ENCODE data around the gene OXCT1.

The OXCT1 gene

DNA sequence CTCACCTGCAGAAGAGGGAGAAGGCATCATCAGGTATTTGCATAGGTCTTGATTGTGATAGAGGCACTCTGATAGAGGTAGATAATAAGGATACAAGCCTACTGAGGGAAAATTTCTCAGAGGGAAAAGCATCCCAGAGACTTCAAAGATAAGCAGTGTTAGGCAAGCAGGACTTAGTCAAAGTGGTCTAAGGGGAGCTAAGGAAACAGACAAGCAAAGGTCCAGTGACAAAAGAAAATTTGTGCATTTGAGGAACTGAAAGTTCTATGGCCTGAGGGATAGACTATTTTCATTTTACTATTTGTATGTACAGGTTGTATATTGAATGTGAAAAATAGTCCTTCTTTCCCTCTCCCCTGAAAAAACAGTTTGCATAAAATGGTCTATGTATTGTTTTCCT, 27.4 kb downstream of the OXCT1 start:
- no peak overlapping the region for H3K9ac ChIP-seq (ENCODE audit: low read length)
- no peak for DNase-seq (ENCODE audit: low read depth)
- no peaks in the 10 kb centered on the region for H3K27me3 ChIP-seq (replicated peaks; ENCODE audit: control insufficient read depth, insufficient read depth, low read length)
- no peaks in the 10 kb centered on the region for H3K36me3 ChIP-seq (ENCODE audit: control insufficient read depth, insufficient read depth, low read length, severe bottlenecking)
- no peaks in the 10 kb centered on the region for H3K4me1 ChIP-seq (ENCODE audit: control insufficient read depth, insufficient read depth, low read length)
- H3K4me3 ChIP-seq (ENCODE audit: low read length), result no peak overlapping the region
- H3K9me3 ChIP-seq (ENCODE audit: control insufficient read depth, low read length), result no peaks in the 10 kb centered on the region

DNA sequence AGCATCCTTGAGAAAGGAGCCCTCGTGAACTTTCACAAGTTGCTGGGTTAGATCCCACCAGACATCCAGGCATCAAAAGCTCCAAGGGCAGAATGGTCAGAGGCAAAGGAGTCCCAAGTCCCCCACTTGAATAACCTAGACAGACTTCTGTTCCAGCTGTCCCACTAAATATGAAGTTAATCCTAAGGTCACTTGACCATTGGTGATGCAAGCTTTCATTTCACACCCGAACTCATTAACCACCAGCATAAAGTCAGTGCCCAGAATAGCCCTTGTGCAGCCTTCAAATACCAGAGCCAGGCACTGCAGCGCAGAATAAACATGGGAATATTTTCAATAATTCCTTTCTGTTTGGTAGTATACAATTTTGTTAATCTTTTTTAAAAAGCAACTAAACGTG, 28.9 kb downstream of the OXCT1 start:
- Histone ChIP-seq H3K36me3 (ENCODE audit: control insufficient read depth, insufficient read depth, low read length, severe bottlenecking) (no peaks in the 10 kb centered on the region), H3K4me3 (ENCODE audit: low read length) (no peak overlapping the region)

DNA sequence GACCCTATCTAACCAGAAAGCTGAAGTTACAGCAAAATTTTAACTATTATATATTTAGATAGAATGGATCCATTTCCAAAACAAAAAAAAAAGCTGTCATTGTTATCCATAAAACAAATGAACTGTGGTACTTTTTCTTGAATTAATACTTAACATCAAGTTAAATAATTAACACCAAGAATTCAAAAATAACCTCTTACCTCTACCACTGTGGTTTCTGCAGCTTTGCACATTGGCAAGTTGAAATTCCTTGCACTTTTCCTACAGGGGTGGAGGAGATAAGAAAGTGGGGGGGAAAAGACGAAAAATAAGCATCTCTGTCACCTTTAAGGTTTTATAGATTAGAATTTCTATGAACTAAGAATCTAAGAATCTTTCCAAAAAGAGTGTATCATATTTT, 30.0 kb downstream of the OXCT1 start:
- H3K4me1 ChIP-seq (ENCODE audit: control insufficient read depth, insufficient read depth, low read length), result peaks cover 10% of the 10 kb centered on the region
- DNase-seq (ENCODE audit: low read depth), result no peak
- H3K9me3 ChIP-seq (ENCODE audit: control insufficient read depth, low read length), result no peaks in the 10 kb centered on the region
- no peak overlapping the region for H3K9ac ChIP-seq (ENCODE audit: low read length)
- no peaks in the 10 kb centered on the region for H3K27me3 ChIP-seq (replicated peaks; ENCODE audit: control insufficient read depth, insufficient read depth, low read length)
- H3K36me3 ChIP-seq (ENCODE audit: control insufficient read depth, insufficient read depth, low read length, severe bottlenecking), result no peaks in the 10 kb centered on the region
- no peak overlapping the region for H3K4me3 ChIP-seq (ENCODE audit: low read length)

More for the DNA sequence above, 28.9 kb downstream of the OXCT1 start:
- Histone ChIP-seq H3K4me1 (ENCODE audit: control insufficient read depth, insufficient read depth, low read length) (no peaks in the 10 kb centered on the region), H3K27me3 (replicated peaks; ENCODE audit: control insufficient read depth, insufficient read depth, low read length) (no peaks in the 10 kb centered on the region), H3K9ac (ENCODE audit: low read length) (no peak overlapping the region), H3K9me3 (ENCODE audit: control insufficient read depth, low read length) (no peaks in the 10 kb centered on the region)
- DNase-seq (ENCODE audit: low read depth), result no peak

DNA sequence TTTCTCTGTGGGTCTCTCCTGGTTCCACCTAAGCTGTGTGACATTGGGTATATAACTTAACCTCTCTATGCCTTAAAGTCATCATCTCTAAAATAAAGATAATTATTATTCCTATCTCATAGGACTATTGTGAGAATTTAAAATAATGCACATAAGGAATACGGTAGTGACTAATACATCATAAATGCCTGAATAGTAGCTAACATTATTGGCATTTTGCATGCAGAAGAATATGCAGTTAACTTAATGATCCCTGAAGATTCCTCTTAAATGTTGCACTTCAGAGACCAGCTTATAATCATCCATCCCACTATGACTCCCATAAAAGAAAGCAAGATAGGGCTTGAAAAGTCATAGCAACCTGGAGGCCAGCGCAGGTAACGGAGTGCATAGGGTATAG, 32.4 kb downstream of the OXCT1 start:
- Histone ChIP-seq H3K36me3 (ENCODE audit: control insufficient read depth, insufficient read depth, low read length, severe bottlenecking) (peaks cover 4% of the 10 kb centered on the region), H3K4me3 (ENCODE audit: low read length) (no peak overlapping the region), H3K4me1 (ENCODE audit: control insufficient read depth, insufficient read depth, low read length) (peaks cover 12% of the 10 kb centered on the region), H3K27me3 (replicated peaks; ENCODE audit: control insufficient read depth, insufficient read depth, low read length) (no peaks in the 10 kb centered on the region), H3K9me3 (ENCODE audit: control insufficient read depth, low read length) (no peaks in the 10 kb centered on the region), H3K9ac (ENCODE audit: low read length) (no peak overlapping the region)
- no peak for DNase-seq (ENCODE audit: low read depth)

DNA sequence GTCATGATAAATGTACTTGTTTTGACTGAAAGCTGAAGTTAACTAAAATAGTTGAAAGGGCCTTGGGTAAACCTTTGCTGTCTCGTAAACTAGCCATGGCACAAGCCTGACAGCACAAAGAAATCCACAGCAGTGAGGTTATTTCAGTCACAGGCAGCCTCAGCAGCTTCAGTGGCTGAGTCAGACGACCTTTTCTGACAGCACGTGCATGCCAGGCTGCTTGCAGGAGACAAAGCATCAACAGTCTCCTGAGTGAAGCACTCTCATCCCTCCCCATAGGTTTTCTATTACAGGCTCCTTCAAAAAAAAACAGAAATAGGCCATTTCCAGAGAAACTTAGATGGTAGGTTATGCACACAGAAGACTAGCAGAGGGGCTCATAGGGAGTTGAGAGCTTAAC, 34.6 kb downstream of the OXCT1 start:
- H3K27me3 ChIP-seq (replicated peaks; ENCODE audit: control insufficient read depth, insufficient read depth, low read length), result no peaks in the 10 kb centered on the region
- peak; percentile 87 for DNase-seq (ENCODE audit: low read depth)

DNA sequence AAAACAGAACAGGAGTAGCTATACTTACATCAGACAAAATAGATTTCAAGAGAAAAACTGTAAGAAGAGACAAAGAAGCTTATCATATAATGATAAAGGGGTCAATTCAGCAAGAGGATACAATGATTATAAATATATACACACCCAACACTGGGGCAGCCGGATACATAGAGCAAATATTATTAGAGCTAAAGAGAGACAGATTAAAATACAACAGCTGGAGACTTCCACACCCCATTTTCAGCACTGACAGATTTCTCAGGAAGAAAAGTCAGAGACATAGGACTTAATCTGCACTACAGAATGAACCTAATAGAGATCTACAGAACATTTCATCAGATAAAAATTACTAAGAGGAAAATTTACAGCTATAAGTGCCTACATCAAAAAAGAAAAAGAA, 35.7 kb downstream of the OXCT1 start:
- no peak for DNase-seq (ENCODE audit: low read depth)
- H3K9ac ChIP-seq (ENCODE audit: low read length), result no peak overlapping the region
- H3K9me3 ChIP-seq (ENCODE audit: control insufficient read depth, low read length), result no peaks in the 10 kb centered on the region
- H3K4me3 ChIP-seq (ENCODE audit: low read length), result no peak overlapping the region
- peaks cover 12% of the 10 kb centered on the region for H3K4me1 ChIP-seq (ENCODE audit: control insufficient read depth, insufficient read depth, low read length)
- H3K27me3 ChIP-seq (replicated peaks; ENCODE audit: control insufficient read depth, insufficient read depth, low read length), result no peaks in the 10 kb centered on the region
- peaks cover 16% of the 10 kb centered on the region for H3K36me3 ChIP-seq (ENCODE audit: control insufficient read depth, insufficient read depth, low read length, severe bottlenecking)

More for the DNA sequence above, 34.6 kb downstream of the OXCT1 start:
- H3K9ac ChIP-seq (ENCODE audit: low read length), result no peak overlapping the region
- no peak overlapping the region for H3K4me3 ChIP-seq (ENCODE audit: low read length)
- H3K4me1 ChIP-seq (ENCODE audit: control insufficient read depth, insufficient read depth, low read length), result peaks cover 12% of the 10 kb centered on the region
- H3K9me3 ChIP-seq (ENCODE audit: control insufficient read depth, low read length), result no peaks in the 10 kb centered on the region
- peaks cover 16% of the 10 kb centered on the region for H3K36me3 ChIP-seq (ENCODE audit: control insufficient read depth, insufficient read depth, low read length, severe bottlenecking)

DNA sequence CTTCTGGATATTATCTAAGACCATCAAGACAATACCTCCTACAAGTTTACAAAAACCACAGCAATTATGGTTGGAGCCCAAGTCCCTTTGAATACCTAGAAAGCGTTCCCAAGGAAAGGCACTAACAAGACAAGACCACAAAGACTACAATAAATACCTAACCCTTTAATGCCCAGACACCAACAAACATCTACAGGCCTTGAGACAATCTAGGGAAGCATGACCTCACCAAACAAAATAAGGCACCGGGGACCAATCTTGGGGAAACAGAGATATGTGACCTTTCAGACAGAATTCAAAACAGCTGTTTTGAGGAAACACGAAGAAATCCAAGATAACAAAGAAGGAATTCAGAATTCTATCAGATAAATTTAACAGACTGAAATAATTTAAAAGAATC, 37.8 kb downstream of the OXCT1 start:
- H3K4me3 ChIP-seq (ENCODE audit: low read length), result no peak overlapping the region

DNA sequence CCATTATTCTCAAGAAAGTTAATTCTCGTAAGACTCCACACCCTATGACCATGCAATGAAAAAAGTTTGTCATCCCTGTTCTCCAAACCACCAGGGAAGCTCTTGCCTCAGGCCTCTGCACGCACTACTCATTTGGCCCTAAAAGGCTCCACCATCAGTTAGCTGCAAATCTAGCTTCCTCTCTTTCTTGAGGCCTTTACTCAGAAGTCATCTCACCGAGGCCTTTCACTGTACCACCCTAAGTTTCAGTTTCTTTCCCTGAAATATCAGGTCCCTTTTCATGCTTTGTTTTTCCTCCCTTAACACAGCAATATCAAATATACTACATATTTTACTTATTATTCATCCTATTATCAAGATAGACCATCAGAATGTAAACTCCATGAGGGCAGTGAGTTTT, 39.1 kb downstream of the OXCT1 start:
- H3K9me3 ChIP-seq (ENCODE audit: control insufficient read depth, low read length), result no peaks in the 10 kb centered on the region
- H3K4me1 ChIP-seq (ENCODE audit: control insufficient read depth, insufficient read depth, low read length), result peaks cover 11% of the 10 kb centered on the region
- peaks cover 16% of the 10 kb centered on the region for H3K36me3 ChIP-seq (ENCODE audit: control insufficient read depth, insufficient read depth, low read length, severe bottlenecking)
- no peak for DNase-seq (ENCODE audit: low read depth)
- H3K27me3 ChIP-seq (replicated peaks; ENCODE audit: control insufficient read depth, insufficient read depth, low read length), result no peaks in the 10 kb centered on the region
- no peak overlapping the region for H3K4me3 ChIP-seq (ENCODE audit: low read length)
- no peak overlapping the region for H3K9ac ChIP-seq (ENCODE audit: low read length)

More for the DNA sequence above, 37.8 kb downstream of the OXCT1 start:
- Histone ChIP-seq H3K4me1 (ENCODE audit: control insufficient read depth, insufficient read depth, low read length) (peaks cover 12% of the 10 kb centered on the region), H3K9ac (ENCODE audit: low read length) (no peak overlapping the region), H3K36me3 (ENCODE audit: control insufficient read depth, insufficient read depth, low read length, severe bottlenecking) (peaks cover 16% of the 10 kb centered on the region), H3K27me3 (replicated peaks; ENCODE audit: control insufficient read depth, insufficient read depth, low read length) (no peaks in the 10 kb centered on the region), H3K9me3 (ENCODE audit: control insufficient read depth, low read length) (no peaks in the 10 kb centered on the region)
- DNase-seq (ENCODE audit: low read depth), result peak; percentile 26

DNA sequence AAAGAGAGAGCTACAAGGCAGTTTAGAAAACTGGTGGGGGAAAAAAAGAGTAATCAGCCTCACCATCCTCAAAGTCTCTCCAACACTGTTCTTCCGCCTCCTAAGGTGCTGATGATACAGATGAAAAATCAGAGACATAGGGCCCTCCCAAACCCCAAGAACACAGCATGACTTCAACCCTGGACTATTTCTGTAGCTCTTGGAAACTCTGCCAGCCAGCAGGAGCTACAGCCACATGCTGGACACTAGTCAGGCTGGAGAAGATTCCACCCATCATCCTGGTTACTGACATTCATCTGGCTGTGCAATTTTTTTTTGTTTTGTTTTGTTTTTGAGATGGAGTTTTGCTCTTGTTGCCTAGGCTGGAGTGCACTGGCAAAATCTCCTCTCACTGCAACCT, 42.4 kb downstream of the OXCT1 start:
- no peaks in the 10 kb centered on the region for H3K27me3 ChIP-seq (replicated peaks; ENCODE audit: control insufficient read depth, insufficient read depth, low read length)
- DNase-seq (ENCODE audit: low read depth), result no peak
- H3K4me3 ChIP-seq (ENCODE audit: low read length), result no peak overlapping the region
- no peak overlapping the region for H3K9ac ChIP-seq (ENCODE audit: low read length)
- H3K9me3 ChIP-seq (ENCODE audit: control insufficient read depth, low read length), result no peaks in the 10 kb centered on the region
- H3K36me3 ChIP-seq (ENCODE audit: control insufficient read depth, insufficient read depth, low read length, severe bottlenecking), result peaks cover 12% of the 10 kb centered on the region
- no peaks in the 10 kb centered on the region for H3K4me1 ChIP-seq (ENCODE audit: control insufficient read depth, insufficient read depth, low read length)

DNA sequence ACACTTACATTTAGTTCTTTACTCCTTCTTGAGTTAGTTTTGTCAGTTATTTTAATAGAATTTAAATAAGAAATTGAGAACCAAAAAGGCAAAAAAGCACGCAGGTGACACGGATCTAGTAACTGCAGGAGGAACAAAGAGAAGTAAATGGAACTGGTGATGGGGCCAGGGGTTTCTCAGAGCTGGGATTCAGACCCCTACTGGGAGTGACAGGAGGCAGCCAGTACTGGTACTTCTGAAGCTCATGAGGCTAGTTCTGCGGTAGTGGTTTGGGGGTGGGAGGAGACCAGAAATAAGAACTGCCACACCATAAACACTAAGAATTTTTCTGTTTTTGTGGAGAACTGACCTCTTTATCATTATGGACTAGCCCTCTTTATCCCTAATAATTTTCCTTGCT, 48.2 kb downstream of the OXCT1 start:
- Histone ChIP-seq H3K36me3 (ENCODE audit: control insufficient read depth, insufficient read depth, low read length, severe bottlenecking) (no peaks in the 10 kb centered on the region), H3K27me3 (replicated peaks; ENCODE audit: control insufficient read depth, insufficient read depth, low read length) (no peaks in the 10 kb centered on the region), H3K4me1 (ENCODE audit: control insufficient read depth, insufficient read depth, low read length) (no peaks in the 10 kb centered on the region), H3K9me3 (ENCODE audit: control insufficient read depth, low read length) (no peaks in the 10 kb centered on the region), H3K9ac (ENCODE audit: low read length) (no peak overlapping the region), H3K4me3 (ENCODE audit: low read length) (no peak overlapping the region)
- no peak for DNase-seq (ENCODE audit: low read depth)

DNA sequence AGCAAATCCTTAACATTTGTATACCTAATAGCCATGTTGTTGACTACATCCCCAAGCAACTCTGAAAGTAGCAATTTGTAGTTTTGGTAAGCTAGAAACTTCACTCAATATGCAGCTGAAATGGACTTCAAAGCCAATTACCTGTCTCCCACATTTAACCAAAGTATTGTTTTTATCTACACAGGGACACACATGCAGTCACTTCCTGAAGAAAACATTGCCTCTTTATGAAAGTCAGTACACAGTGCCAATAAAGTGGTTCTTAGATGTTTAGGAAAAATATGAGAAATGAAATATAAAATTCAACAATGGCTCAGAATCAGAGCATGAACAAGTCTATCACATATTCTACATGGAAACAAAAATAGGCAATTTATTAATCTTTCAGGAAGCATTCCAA, 49.2 kb downstream of the OXCT1 start:
- Histone ChIP-seq H3K4me3 (ENCODE audit: low read length) (no peak overlapping the region), H3K9me3 (ENCODE audit: control insufficient read depth, low read length) (no peaks in the 10 kb centered on the region), H3K36me3 (ENCODE audit: control insufficient read depth, insufficient read depth, low read length, severe bottlenecking) (no peaks in the 10 kb centered on the region), H3K9ac (ENCODE audit: low read length) (no peak overlapping the region), H3K27me3 (replicated peaks; ENCODE audit: control insufficient read depth, insufficient read depth, low read length) (no peaks in the 10 kb centered on the region), H3K4me1 (ENCODE audit: control insufficient read depth, insufficient read depth, low read length) (no peaks in the 10 kb centered on the region)
- no peak for DNase-seq (ENCODE audit: low read depth)

DNA sequence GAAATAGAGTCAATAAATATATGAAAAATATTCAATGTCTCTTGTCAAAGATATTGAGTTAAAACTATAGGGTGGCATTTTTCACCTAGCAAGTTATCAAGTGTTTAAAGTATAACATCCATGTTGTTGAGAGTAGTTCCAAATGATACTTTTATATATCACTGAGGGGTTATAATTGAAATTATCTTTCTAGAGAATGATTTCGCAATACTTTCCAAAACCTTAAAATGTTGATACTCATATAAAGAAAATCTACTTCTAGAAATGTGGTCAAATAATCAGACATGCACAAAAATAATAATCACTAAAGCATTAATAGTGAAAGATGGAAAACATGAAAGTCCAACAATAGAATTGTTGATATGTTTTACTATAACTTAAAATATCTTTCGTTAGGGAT, 50.1 kb downstream of the OXCT1 start:
- peaks cover 4% of the 10 kb centered on the region for H3K4me1 ChIP-seq (ENCODE audit: control insufficient read depth, insufficient read depth, low read length)
- no peak overlapping the region for H3K4me3 ChIP-seq (ENCODE audit: low read length)
- no peaks in the 10 kb centered on the region for H3K9me3 ChIP-seq (ENCODE audit: control insufficient read depth, low read length)
- no peaks in the 10 kb centered on the region for H3K36me3 ChIP-seq (ENCODE audit: control insufficient read depth, insufficient read depth, low read length, severe bottlenecking)
- no peaks in the 10 kb centered on the region for H3K27me3 ChIP-seq (replicated peaks; ENCODE audit: control insufficient read depth, insufficient read depth, low read length)
- H3K9ac ChIP-seq (ENCODE audit: low read length), result no peak overlapping the region
- DNase-seq (ENCODE audit: low read depth), result no peak

Measured in adipocyte (in vitro differentiated cells).